Stimulated activated CD4-positive, alpha-beta T cell treated with anti-CD3 and anti-CD28 coated beads, Interleukin-4, amount 100 ng/mL, for 4 hours (primary cell): ENCODE measurements around the gene LRRC4C.

ENCODE experiments used
- DNase-seq, 2 experiments: peaks; one replicate each; pipeline ENCODE4 v3.0.0-alpha.2; 2020

Gene LRRC4C

DNA sequence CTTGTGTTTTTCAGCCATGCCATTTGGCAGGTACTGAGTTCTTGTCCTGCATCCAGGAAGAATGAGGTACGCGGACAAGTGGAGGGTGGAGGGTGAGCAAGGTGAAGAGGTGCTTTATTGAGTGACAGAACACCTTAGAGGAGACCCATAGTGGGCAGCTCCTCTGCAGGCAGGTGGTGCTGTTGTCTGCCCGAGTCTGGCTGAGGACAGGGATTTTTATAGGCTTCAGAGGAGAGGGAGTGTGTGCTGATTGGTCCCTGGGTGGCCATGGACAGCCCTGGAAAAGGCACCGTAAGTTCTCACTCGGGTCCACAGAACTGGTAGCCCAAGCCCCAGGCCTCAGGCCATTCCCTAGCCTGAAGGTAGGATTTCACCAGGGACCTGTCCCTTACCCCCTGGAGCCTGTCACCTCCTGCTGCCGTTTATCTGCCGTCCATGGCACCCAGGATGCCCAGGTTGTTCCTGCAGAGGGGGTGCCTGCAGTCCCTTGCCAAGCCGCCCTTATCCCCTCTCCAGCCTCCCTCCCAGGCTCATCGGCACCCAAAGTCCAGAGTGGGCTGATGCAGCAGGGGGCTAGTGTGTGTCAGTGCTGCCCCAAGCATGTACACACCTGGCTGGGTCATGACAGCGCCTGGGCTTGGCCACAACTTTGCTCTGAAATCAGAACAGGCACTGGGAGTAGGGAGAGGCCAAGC lies 213.6 kb downstream of the LRRC4C start:
- no peak for DNase-seq

DNA sequence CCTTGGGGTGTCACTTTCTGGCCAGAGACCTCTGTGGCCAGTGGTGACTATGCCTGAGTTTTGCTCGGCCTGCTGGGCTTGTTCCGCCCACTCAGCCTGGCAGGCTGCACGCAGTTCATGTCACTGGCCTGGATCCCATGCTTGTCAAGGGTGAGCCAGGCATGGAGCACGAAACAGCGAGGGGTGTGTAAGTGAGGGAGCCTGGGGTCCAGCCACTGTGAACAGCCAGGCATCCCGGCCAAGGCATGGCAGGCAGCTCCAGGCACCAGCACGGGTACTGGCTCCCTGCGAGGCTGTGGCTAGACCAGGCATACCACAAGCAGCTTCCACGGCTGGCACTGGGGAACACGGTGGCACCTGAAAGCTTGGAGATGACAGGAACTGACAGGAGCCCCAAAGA lies 214.3 kb downstream of the LRRC4C start:
- DNase-seq: no peak

DNA sequence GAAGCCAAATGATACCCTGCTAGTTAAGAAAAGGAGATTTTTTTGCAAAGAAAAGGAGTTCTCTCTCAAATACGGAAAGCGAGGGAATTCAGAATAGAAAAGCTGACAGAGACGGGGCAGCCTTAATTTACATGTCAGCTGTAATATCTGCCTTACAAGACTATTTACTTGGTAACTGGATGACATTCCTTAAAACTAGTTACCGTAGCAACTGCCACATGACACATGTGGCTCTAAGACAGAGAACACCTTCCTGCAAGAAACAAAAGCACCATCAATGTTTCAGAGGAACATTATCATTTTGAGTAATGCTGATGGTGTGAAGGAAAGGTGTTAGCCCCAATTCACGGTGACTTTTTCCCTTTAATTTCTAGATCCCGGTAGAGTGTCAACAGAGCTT lies 222.1 kb downstream of the LRRC4C start:
- DNase-seq: no peak

DNA sequence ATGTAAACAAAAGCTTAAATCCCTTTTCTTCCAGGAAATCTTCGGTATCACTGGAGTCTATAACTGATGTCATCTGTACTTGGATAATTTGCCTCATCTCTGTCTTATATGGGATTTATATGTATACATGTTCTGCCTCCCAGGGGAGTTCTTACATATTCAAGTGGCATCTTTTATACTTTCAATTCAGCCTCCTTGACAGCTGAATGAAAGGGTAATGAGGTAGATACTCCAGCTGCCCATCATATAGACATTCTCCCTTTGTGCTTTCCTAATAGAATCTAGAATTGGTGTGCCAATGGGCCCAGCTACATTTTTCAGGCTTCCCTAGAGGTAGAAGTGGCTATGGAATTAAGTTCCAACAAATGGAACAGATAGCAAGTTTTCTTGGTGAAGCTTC lies 223.8 kb downstream of the LRRC4C start:
- no peak for DNase-seq

DNA sequence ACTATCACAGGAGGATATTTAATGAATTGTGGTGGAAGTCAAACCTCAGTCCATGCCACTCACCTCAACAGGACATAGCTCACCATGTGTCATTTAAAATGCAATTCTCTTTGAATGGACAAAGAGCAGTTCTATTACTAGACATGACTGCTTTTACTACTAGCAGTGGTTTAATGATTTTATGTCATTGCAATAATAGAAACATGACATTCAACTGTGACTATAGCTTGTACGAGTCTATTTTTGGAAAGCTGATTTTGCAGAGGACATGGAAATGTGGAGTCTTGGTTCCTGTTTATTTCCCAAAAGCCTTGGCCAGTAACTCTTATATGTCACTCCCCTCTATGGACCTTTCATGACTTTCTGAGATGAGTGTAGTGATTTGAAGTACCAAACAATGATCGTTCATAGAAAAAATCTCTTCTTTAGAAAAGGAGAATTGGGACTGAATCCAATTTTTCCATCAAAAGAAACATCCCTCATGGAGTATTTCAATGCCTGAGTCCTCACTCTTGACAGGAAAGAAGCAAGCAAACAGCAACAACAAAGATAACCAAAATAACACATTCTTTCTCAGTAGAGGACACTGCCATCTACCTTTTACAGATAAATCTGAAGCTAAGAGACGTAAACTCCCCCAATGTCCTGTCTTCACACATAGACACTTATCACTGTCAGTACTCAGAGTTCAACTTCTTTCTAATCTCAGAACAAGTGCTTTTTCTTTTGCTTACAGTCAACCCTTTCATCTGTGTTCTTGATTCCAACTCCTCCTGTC lies 233.4 kb downstream of the LRRC4C start:
- no peak for DNase-seq

DNA sequence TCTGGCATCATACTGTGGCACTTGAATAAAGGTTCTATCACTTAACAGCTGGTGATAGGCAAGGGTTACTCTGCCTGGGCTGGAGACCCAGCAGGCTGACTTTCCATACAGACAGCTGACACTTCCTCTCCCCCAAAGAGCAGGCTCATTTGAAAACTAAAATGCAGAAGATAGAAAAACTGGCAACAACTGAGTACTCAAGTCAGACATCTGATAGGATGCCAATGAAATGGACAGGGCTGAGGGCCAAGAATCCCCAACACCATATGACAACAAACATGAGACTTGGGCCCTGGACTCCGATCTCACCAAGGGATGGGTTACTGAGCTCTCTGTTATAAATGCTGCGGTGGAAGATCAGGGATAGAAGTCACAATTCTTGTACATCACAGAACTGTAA lies 237.2 kb downstream of the LRRC4C start:
- no peak for DNase-seq

DNA sequence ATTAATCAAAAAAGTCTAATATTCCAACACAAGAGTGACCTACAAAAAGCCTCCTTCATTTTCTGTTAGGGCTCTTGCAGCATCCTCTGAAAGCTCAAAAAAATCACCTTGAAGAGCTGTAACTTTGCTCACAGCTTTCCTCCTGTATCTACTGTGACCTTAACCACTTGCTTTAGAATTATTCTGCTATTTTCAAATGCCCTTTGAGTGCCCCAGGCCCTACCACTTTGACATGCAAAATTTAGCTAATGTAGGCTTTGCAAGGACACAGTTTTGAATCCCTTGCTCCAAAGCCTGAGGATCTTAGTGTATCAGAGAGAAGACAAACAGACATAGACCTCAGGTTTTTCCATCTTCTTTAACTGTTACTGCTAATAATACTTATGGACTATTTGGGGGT lies 253.1 kb downstream of the LRRC4C start:
- no peak for DNase-seq

DNA sequence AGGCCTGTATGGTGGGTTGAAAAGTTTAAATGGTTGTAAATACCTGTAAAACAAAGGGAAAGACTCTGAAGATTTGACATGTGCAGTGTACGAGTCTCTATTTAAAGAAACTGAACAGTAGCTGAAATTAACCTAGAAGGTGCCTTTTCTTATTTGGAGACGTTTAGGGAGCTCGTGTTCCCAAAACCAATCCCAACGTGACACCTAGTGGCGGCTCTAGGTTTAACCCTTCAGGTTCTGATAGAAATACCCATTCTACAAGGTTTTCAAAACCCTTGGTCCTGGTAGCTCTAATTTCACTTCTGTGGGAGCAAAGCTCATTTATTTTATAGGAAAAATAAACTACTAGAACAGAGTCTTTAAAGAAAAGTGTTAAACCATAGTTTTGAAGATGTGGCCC lies 258.3 kb downstream of the LRRC4C start:
- DNase-seq: no peak

DNA sequence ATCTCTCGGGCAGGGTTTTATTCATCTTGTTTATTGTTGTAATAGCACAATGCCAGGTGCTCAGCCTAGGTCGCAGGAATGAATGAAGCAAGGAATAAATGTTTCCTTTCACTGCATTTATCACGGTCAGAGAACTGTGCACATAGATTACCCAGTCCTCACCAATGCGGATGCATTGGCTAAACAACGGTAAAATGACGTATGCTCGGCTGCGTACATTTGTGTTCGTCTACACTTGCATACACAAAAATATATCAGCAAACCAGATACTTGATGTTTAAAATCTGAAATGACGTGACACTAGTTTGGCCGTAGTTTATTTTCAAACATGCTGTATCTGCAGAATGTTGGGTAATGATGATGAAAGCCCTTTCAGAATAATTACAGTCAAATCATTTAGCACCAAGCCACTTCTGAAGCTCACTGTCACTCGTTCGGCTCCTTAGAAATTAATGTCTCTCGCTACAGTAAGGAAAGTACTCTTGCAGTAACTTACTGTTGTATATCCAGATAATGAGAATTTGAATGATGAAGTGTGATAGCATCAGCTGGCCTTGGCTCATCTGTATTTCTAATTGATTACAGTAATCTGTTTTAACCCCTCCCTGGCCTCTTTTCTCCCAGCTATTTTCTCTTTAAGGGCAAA lies 268.9 kb downstream of the LRRC4C start:
- DNase-seq: no peak

DNA sequence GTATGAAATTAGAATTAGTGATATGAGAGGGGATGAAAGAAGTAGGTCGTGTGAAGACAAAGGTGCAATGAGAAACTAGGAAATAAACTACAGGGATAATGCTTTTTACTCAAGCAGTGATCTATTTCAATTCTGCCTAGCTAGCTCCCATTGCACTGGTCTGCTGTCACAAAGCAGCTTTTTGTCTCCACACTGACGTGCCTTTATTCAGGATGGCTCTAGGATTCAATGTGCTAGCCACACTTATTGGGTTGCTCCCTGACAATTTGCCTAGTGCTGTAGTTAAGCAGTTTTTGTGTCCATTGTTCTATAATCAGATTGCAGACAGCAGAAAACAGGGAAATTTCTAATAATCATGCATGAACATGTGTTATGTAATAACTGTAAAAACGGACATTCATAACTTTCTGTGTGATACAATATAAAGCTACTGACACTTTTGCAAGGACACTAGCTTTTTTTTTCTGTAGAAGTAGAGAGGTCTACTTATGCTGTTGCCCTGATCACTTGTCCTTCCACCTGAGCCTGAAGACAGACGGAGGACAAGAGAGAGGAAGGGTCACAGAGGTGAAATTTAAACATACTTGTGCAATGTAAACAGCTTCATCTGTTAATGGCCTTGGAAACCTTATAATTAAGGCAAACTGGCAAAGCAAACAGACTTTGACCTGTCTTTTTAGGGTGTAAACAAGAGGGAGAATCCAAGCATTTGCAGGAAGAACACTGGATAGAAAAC lies 269.6 kb downstream of the LRRC4C start:
- no peak for DNase-seq

DNA sequence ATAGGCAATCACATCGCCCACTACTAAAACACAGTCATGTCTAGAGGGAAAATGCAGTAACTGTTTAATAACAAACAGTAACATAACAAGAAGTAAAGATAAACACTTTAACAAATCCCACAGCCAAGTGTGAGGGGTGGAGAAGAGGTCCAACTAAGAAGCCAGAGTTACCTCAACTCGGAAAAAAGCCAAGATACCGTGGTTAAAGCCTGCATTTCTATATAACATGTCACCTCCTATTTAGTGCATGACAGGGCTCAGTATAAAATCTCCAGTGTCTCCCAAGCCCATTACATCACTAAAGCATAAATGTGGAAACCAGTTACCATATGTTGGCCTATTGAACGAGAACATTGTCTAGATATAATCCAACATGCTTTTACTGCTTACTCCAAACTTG lies 281.7 kb downstream of the LRRC4C start:
- no peak for DNase-seq

DNA sequence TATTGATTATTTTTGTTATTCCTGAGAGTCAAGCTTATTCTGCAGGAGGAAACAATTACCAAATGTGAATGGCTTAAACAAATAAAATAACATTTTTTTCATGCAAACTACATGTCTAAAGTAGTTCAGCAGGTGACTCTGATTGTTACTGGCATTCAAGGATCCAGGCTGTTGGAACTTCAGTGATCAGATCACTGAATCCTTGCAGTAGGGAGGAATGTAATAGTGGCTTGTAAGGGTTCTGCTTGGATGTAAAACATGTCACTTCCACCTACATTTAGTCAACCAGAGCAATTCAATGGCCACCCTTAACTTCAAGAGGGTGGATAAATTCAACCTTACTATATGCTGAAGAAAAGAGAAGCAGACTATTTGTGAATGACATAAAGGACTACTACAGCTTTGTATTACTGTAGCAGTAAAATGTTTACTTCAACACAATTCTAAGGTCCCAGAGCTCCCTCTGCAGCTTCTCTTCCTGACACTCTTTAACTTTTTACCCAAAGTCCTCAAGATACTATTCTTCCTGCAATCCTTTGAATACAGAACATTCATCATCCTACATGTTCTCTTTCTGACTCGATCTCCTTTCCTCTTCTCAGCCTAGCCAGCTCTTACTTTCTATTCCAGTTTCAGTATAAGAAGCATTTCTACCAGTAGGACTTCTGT lies 284.0 kb downstream of the LRRC4C start:
- DNase-seq: no peak

DNA sequence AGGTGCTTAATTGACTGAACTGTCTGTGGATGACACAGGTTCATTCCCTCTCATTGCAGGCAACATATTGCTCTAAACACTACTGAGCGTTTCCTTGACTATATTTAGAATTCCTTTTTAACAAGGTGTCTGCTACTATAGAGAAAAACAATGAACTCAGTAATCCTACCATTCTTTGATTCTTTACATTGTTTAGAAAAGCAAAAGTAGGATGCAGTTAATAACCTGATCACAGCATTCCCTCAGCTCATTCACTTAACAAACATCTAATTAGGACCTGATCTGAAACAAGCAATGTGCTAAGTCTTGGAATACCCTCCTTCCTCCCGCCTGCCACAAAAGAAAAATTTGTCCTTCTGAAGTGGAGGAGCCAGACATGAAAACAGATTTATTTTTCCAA lies 313.1 kb downstream of the LRRC4C start:
- no peak for DNase-seq

DNA sequence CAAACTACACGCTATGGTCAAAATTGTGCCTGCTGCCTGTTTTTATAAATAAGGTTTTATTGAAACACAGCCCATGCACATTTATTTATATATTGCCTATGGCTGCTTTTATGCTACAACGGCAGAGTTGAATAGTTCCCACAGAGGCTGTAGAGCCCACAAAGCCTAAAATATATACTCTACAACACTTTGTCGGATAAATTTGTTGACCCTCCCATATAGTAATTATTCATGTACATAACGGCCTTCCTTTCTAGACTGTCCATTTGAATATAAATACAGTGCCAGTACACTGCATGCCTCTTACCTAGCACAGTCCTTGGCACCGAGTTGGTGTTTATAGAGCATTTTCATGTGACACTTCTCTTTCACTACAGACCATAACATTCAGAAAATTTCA lies 314.0 kb downstream of the LRRC4C start:
- no peak for DNase-seq

DNA sequence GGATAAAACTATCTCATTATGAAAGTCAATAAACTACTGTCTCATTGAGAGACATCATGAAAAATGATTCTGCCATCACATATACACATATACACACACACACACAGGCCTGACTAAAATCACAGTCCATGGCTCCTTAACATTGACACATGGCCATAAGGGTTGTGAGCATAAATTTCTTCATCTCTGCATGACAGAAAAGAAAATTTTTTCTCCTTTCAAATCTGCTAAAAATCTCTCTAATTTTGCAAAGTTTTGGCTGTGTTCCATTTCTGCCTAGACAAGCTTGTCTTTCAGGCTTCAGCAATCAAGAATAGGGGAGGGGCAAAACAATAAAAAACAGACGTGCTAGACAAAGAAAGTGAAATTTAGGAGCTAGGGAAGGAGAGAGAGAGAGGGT lies 324.5 kb downstream of the LRRC4C start:
- no peak for DNase-seq

DNA sequence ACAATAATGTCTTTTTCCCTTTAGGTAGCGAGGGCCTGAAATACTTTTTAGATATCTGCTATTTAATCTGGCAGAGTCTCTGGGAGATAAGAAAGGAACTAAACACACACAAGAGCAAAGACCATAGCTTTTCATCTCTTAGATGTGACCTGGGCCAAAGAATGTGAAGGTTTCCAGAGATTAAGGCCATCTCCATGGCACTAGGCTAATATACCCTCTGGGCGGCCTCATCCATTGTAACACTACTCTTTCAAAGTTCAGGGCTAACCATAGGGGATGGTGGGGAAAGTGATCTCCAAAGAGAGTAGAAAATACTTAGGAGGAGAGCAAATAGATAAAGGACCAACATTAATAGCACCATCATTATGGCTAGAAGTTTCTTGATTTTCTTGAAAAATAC lies 326.4 kb downstream of the LRRC4C start:
- DNase-seq: no peak

DNA sequence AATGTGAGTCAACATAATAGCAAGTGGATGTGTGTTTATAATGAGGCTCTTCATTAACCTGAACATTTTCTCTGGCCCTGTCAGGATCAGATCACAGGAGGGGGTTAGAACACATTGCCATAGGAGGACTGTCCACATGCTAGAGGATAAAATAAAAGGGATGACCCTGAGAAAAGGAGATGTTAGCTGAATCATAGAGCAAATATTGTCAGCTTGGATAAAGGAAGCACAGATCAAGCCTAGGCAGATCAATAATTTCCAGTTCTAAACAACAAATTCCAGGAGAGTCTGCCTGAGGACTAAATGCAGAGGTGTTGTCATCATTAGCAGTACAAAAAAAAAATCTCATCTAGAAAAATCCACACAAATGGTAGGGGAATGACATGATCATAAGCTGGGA lies 337.9 kb downstream of the LRRC4C start:
- DNase-seq: no peak

DNA sequence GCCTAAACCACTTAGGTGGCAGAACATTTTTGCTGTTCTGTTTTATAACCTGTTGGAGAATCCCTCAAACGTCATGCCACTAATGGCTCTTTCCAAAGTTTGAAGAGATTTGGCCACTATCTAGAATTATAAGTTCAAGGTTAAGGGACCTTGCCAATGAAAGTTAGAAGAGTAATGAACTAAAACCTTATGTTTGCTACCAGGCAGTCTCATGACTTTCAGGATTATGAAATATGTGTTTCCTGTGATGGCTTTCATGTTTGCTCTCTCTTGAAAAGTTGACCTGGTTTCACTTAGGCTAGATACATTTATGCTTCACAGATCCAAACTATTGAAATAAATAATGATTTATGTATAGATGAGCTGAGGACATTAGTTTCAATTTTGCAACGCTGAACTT lies 340.0 kb downstream of the LRRC4C start:
- no peak for DNase-seq

DNA sequence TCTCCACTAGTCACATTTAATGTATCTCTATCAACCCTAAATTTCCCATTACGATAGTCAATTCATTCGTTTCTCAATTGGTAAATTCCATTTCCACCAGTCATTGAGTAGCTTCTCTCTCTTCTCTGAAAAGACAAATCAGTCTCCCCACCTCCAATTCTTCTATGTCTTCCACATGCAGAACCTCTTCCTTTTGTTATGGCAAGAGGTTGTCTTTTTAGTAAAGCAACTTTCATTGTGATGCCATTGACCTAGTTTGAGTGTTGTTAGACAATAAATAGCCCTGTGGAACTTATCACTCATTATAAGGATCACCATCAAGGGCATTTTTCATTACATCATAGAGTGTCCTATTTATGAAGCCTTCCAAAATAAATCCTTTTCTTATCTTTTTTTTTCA lies 340.9 kb downstream of the LRRC4C start:
- DNase-seq: no peak

DNA sequence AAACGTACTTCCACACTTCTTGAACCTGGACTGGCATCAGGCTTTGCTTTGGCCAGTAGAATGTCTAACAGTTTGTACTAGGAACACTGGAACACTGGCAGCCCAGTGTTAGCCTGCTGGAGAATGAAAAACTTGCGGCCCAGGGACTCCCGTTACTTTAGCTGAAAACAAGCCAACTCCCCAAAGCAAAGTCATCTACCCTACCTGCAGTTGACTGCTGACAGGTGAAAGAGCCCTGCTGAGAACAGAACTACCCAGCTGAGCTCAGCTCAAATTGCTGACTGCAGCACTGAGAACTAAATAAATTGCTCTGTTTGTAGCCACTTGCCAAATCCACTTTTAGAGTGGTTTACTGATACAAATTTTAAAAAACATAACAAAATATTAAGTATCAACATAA lies 342.5 kb downstream of the LRRC4C start:
- no peak for DNase-seq

DNA sequence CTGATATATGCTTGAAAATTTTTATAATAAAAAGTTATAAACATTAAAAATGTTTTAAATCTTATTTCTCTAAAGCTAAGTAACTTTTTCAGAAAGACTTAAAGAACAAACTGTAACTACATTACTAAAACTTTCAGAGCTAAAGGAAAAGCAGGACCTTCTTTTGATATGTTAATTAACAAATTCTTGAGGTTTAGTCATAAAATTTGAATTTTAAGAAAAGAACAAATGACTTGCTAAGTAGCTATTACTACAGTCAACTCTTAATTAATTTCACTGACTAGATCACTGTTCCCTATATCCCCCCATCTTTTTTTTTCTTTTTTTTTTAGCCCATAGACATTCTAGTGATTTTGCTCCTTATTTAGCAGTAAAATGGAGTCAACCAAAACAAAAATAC lies 344.4 kb downstream of the LRRC4C start:
- DNase-seq: no peak

DNA sequence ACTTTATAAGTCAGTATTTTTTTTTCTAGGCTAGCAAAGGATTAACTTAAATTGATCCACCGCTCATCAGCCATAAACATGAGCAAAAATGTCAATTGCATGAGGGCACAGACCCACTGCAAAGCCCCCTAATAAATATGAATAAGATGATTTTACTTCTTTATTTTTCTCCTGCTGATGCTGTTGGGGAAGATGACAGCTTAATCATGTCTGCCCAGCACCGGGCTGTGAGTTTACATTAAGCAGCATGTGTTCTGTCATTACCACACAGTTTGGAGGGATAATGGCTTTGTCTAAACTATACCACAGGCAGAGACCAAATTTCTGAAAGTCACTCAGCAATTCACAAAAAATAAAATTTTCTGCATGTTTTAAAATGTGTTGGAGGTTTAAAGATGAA lies 346.3 kb downstream of the LRRC4C start:
- DNase-seq: no peak

DNA sequence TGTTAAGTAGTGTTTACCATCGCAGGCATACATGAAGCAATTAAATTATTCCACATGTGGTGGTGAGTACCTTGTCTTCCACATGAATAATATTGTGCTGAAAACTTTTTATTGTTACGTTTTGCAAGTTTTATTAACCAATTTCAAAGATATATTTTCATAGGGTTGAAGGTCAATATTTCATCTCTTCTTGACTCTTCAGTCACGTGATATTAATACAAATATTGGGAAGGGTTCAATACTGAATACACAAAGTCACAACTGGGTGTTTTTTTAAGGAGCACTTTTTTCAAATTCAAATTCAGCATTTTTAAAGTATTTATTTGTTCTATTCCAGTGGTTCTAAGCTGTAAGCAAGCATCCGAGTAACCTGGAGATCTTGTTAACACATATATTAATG lies 348.9 kb downstream of the LRRC4C start:
- DNase-seq: no peak
